ENCODE measurements around the gene EHBP1L1.
A peak's percentile ranks its signal among the peaks of the same experiment; 100 is the strongest.

Gene EHBP1L1

DNA sequence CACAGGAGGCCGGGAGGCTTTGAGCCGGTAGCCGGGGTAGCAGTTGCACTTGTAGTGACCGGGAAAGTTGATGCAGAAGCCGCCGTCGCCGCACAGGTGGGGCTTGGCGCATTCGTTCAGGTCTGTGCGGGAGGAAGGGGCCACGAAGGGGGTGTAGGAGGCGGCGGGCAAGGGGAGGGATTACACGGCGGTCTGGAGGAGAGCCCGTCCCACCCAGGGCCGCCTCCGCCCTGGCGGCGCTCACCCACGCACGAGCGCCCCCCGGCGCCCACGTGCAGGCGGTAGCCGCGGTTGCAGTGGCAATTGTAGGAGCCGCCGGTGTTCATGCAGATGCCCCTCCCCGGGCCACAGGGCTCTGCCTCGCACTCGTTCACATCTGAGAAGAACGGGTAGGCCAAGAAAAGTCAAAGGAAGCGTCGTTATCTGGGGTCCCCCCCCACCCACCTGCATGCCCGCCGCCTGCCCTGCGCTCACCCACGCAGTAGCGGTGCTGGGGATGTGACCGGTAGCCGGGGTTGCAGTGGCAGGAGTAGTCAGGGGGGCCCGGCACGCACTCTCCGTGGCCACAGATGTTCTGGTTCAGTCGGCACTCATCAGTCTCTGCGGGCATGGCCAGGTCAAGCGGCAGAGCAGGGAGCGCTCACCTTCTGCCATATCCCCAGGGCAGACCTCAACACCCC, 28.3 kb upstream of the EHBP1L1 start:
- peak; percentile 54 for DNase-seq

DNA sequence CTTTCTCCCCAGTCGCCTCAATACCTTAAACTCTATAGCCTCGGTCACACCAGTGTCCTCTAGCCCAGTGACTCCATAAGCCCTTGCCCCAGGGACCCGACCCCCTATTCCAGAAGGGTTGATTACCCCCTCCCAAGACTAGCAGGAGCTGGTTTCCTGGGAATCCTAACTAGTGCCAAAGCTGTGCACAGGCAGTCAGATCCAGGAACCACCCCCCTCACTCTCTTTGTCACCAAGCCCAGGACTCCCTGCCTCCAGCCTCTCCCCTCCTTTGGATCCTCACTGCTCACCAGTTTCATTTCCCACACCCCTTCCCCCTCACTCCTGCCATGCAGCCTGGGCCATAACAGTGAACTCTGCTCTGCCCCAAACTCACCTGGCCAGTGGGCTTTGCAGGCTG, 27.5 kb upstream of the EHBP1L1 start:
- DNase-seq = no peak

DNA sequence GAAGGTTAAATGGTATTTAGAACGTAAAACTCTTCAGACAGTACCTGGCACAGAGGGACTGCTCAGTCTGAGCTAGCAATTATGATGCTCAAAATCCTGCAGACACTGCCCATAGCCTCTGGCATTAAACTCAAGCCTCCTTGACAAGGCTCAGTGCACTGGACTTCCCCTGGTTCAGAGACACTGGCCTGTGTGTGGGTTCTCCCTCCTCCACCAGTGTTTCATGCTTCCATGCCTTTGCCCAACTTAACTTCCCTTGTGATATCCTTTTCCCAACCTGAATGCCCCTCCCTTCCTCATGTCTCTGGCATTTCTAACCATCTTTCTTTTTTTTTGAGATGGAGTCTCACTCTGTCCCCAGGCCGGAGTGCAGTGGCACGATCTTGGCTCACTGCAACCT, 26.8 kb upstream of the EHBP1L1 start:
- DNase-seq = no peak

DNA sequence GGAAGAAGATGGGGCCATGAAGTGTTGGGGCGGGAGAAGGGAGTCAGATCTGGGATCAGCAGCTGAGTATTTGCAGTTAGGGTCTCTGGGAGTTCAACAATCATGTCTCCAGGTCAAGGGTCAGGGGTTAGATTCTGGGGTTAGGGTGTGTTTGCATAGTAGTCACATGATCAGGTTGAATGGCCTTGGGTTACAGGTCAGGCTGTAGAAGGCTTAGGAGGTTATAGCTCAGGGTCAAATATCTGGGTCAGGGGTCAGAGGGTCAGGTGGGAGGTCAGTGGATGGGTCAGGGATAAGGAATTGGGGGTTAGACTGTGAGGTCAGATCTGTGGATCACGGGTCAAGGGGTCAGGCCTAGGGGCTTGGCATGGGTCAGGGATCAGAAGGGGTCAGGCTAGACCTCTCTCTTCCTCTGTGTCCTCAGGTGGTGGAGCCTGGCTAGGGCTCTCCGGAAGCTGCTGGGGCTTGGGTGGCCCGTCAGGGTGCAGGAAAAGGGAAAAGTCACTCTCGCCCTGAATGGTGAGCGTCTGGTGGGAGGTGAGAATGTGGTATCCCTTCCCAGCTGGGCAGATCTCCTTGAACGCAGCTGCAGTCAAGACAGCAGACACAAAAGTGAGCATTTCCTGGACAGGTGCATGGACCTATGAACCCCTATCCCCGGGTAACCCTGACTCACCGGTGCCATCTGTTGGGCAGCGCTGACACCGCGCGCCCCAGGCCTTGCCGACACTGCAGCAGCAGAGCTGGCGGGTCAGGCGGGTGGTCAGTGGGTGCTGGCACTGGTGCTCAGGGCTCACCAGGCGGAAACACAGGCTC, 24.1 kb upstream of the EHBP1L1 start:
- DNase-seq = peak; percentile 76

DNA sequence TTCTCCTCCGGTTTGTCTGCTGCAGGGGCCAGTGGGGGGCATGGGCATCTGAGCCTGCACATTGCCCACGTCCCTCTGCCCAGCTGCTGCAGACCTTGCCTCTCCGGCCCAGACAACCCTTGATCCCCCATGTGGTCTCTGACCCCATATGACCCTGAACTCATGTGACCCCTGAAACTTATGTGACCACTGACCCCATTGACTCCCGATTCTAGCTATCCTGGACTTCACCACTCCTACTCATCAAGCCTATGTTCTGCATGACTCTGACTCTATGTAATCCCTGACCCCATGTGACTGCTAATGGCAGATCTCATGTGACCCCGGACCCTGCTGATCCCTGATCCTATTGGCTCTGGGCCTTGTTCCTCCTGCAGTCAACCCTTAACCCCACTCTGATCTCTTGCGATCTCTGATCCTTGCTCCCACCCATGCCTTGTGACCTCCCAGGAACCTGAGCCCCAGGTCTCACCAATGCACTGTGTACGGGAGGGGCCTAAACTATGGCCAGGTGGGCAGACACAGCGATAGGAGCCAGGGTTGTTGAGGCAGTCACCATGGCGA, 23.4 kb upstream of the EHBP1L1 start:
- DNase-seq = no peak

DNA sequence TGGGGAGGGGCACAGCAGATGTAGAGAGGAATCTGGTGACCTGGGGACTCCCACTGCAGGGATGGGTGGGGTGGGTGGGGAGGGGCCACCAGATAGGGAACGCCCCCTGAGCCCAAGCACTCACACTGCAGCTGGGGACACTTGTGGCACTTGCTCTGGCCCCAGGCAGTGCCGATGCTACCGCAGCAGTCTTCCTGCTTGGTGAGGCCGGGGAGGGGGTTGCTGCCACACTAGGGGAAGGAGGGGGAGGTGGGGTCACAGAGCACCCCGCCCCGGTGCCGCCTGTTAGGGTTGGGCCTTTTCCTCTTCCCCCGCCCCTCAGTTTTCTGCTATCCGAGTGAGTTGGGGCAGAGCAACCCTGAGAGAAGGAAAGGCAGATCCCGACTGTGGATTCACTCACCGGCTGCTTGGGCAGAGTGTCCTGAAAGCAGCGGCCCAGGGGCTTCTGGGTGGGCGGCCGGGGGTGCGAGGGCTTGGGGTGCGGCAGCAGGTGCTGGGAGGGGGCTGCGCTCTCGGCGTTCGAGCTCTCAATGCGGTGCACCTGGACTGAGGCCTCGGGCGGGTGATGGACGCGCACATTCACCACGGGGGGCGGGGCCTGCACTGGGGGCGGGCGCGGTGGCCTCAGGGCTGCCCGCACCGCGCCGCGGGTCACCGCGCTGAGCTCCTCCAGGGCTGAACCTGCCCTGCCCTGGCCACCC, 22.4 kb upstream of the EHBP1L1 start:
- peak; percentile 91 for DNase-seq

DNA sequence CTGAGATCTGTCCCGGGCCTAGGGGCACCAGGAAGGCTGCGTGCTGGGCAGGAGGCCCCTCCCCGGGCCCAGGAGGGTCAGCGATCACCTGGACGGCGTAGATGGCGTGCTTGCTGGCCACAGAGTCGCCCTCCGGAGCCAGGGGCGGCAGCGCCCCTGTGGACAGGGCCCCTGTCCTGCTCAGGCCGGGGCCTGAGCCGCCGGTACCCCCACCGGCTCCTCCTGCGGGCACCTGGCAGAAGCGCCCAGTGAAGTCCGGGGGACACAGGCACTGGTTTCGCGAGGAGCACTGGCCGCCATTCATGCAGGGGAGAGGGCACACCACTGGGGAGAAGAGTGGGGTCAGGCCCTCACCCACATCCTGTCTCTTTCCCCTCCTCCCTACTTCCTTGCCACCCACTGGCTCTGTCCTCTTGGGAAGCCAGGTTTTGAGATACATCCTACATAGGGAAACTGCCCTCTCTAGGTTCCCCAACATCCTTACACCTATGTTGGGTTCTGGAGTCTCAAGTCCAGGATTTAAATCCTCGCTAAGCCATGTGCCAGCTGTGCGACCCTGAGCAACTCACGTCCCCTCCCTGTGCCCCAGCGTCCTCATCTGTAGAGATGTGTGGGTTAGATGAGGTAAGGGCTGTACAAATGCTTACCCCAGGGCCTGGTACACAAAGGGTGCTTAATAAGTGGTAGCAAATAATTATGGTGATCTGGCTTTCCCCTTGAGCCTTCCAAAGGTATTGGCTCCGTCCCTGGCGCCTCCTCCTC, 21.6 kb upstream of the EHBP1L1 start:
- DNase-seq = peak; percentile 30

DNA sequence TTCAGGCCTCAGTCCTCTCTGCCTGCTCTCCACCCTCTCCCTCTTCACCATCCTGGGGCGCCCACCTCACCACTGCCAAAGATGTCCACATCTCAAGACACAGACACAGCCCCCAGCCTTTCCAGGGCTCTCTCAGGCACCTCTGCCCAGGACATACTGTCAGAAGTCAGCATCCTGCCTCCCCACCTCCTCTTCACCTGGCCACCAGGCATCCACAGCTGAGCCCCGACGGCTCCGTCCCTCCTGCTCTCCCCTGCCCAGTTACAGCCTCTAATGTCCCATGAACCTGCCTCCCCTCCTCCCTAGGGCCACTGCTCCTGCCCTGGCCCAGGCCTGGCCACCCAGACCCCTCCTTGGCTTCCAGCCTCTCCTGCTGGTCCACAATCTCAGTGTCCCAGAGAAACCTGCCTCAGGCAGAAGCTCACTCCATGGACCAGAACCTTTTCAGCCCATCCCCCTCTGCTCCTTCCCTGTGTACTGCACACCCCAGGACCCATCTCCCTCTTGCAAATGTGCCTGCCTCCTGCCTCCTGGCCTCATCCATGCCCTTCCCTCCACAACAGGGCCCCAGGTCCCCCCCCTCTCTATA, 20.9 kb upstream of the EHBP1L1 start:
- no peak for DNase-seq

DNA sequence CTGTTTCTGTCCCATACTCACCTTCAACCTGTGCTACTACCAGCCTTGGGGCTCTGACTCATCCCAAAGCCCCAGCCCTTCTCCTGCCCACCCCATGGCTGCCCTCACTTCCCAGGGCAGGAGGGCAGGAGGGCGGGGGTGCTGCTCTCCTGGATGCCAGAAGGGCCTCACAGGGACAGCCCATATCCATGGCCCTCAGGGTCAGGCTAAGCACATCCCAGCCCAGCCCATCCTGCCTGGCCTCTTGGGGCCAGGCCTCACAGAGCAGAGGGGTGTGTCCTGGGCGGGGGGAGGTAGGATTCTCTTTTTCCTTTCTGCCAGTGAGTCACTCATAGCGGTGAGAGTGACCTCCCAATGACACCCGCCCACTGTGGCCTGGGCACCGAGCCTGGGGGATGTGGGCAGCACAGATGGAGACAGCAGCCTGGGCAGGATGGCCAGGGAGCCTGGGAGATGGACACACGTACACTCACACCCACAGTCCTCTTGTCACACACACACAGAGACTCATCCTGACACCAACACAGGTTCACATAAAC, 20.1 kb upstream of the EHBP1L1 start:
- peak; percentile 21 for DNase-seq

DNA sequence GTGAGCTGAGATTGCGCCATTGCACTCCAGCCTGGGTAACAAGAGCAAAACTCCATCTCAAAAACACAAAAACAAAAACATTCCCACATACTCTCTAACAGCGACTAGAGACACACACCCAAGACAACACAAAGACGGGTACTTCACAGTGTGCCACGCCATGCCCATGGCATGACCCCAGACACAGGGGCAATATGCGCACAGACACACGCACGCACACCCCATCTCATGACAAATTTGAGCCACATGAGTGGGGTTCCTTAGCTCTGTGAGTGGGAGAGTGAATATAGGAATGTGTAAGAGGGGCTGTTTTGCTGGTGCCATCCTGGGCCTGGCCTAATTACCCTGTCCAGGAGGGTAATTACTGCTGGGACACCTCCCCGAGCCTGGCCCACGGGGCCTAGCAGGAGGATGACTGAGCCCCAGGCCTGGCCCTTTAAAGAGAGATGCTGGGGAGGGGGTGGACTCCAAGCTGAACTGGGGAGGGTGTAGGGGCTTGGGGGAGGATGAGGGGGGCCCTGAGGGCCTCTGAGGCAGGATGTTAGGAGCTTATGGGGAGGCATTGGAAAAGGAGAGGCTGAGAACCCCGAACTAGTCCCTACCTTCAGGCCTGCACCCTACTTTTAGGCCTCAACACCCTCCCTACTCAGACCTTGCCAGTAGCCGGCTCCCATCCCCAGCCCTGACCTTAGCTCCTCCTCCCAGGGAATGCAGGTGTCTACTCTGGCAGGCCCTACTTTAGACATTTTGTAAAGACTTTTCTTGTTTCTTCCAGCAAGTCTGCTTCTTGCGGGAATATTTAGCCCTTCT, 19.2 kb upstream of the EHBP1L1 start:
- peak; percentile 24 for DNase-seq

DNA sequence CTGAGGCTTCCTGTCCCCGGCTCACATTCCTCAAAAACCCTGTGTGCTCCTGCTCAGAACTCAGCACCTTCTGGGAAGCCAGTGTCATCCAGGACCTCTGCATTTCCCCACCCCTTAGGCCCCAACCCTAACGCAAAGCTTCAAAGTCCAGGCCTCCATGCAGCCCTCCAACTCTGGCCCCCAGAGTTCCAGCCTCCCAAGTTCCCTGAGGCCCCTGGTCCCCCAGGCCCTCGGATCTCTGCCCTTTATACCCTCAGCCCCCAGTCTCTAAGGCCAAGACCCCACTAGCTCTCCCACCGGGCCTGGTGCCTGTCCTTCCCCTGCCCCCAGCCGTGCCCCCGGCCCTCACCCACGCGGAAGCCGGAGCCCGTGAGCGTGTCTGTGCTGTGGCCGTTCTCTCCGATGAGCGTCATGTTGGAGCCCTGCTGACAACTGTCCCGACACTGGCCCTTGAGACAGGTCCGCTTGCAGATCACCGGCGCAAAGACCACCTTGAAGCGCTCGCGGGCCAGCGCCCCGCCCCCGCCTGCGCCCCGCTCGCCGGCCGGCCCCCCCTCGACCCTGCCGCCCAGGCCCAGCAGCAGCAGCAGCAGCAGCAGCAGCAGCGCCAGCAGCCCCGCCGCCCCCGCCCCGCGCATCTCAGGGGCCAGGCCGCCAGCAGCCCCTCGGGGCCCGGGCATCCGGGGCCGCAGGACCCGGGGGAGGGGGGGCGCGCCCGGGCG, 18.4 kb upstream of the EHBP1L1 start:
- peak; percentile 40 for DNase-seq

DNA sequence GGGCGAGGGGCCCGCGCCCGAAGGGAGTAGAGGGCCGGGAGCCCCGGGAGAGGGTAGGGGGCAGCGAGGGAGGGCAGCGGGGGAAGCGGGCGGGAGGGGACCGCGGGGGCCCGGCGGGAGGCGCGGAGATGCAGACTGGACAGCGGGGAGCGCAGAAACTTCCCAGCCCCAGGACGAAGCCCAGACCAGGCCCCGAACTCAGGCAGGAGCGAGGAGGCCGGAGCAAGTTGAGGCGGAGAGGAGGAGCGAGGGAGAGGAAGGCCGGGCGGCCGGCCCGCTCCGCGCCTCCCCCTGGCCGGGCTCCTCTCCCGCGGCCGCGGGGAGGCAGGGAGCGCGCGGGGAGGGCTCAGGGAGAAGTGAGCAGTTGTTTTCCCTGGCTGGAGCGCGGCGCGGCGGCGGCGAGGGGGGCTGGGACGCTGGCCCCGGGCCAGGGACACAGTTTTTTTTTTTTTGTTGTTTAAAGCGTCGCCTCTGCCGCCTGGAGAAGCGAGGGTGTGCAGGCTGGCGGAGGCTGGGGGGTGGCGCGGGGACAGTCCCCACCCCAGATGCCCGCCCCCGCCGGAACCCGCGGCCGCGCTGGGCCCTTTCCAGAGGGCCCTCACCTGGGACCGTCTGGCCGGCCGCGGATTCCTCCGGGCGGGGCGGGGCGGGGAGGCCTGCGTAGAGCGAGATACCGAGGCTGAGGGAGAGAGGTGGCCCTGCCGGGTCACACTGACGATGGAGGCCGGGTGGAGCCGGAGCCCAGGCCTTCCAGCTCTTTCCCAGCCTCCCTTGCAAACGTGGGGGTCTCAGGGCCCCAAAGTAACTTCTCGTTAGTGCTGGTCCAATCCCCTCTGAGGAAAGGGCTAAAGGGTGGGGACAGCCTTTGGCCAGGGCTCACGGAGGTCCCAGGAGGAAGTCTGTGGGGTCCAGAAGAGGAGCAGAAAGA, 17.6 kb upstream of the EHBP1L1 start, which contains the start of gene LTBP3:
Gene LTBP3 (minus strand): TSS at position 358 of the 928 bp plus-strand sequence. CDS start 400 bp downstream, outside the sequence.
- DNase-seq = peak; percentile 62

DNA sequence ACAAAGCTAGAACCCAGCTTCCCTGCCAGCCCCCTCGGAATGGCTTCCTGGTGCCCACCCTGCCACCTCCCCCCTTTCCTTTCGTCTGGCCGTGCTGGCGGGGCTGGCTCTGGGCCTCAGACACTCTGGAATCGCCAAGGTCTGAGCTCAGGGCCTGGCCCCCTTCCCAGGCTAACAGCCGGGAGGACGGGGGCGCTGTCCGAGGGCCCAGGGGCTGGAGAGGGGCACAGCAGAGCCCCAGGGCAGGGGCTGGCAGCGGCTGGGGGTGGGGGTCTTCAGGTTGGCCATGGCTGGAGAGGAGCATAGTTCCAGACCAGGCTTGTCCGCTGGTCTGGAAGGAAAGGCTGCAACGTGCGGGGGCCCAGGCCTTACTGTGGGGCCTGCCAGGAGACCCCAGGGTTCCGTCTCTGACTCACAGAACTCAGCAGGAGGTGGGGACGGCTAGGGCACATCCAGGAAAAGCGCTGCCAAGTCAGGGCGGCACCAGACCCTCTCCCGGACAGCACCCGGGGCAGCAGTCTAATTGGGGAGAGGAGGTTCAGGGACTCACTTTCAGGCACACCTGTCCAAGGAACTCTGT, 16.8 kb upstream of the EHBP1L1 start:
- no peak for DNase-seq

DNA sequence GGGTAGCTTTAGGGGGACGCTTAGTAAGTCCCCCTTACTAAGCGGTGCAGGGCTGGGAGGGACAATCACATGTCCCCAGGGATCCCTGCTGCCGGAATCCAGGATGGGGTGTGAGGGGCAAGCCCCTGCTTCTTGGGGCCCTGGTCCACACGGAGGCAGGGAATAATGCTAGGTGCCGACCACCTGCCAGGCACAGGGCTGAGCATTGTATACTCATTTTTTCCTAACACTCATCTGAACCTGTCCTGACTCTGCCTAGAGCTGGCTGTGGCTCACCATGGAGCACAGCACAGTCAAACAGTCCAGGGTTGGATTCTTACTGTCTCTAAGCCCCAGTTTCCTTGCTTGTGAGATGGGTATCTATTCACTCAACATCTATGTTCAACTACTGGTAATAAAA, 16.3 kb upstream of the EHBP1L1 start:
- no peak for DNase-seq

DNA sequence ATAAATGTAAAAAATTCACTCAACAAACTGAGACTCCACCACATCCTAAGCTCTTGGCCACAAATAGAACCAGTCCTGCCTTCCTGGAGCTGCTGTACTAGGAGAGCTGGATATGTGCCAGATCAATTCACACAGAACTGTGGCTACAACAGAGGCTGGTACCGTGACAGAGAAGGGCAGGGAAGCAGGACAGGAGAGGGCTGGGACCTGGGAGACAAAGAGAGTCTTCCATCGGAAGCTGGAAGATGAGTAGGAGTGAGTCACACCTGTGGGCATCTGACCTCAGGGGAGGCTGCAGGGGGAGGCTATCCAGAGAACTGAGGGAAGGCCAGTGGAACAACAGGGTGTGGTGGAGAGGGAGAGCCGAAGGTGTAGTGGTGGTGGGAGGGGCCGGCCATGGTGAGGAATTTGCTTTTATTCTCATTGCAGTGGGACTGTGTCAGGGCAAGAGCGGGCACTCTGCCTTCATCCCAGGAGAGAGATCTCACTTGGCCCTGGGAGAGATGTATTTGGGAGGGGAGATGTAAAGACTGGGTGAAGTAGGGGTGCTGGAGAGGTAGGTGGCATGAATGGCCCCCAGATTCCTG, 15.8 kb upstream of the EHBP1L1 start:
- DNase-seq = no peak

DNA sequence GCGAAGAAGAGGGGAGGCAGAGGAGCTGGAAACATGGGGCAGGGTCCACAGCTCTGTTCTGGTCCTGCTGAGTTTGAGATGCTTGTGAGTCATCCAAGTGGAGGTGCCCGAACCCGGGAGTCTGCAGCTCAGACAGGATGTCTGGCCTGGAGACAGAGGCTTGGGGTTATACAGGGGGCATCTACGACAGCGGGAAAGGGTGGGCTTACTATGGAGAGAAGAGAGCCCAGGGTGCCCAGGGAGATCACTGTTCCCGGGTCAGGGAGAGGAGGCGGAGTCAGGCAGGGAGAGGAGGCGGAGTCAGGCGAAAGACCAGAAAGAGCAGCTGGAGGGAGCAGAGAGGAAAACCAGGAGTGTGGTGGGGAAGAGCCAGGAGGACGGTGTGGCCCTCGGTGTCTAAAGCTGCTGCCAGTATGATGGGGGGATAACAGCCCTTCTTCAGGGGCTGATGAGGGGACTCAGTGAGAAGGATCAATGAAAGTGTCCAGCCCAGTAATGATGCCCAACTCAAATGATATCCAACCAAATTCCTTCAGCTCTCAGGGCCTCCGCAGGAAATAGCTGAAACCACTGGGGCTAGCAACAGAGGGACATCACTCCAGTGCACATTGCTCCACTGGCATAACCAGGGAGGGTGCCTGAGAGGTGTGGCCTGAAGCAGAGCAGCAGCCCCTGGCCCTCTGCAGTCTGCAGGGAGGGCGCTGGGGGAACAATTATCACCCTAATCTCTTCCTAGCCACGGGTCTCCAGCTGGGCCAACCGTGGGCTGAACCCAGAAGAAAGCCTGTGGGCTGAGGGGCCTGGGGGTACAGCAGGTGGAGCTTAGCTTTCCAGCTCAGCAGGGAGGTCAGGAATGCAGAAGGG, 15.1 kb upstream of the EHBP1L1 start:
- DNase-seq = peak; percentile 38

DNA sequence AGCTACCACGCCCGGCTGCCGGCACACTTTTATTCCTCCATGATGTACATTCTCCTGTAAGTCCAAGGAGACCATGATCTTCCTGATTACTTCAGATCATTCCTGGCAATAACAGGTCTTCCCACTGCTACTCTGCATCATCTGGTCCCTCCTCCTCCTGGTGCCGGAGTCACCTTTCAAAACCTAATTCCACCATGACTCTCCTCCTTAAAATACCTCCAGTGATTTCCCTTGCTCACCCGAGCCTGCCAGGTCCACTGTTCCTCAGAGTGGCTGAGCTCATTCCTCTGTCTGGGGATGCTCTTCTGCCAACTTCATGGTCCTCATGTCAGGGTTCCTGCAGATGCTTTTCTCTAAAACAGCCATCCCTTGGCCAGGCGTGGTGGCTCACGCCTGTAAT, 13.8 kb upstream of the EHBP1L1 start:
- DNase-seq = no peak
